Activated CD4-positive, alpha-beta memory T cell treated with anti-CD3 and anti-CD28 coated beads for 36 hours (primary cell): ENCODE results near the gene PRCD. TPM values are rescaled to one million over a fixed set of nuclear protein-coding genes. Genes with fewer than 3 reads are reported as not detected.

ENCODE experiments used
- CTCF ChIA-PET: fragments of 350-600 bp; sonication (Branson Sonifier 250); formaldehyde crosslinking; loops from one replicate; lab custom pipeline; 2021; ENCODE audit warnings: antibody characterized with exemption, inconsistent platforms; lab: Charles Lee
- POLR2A ChIA-PET: fragments of 350-600 bp; sonication (Branson Sonifier 250); formaldehyde crosslinking; loops from one replicate; lab custom pipeline; 2021; ENCODE audit warnings: antibody characterized with exemption; lab: Charles Lee
- DNase-seq: peaks from one replicate; pipeline ENCODE4 v3.0.0-alpha.2; 2020
- H3K27ac Mint-ChIP-seq: one replicate; pipeline ENCODE4 v1.8.0; 2021; ENCODE audit warnings: mixed read lengths
- H3K27me3 Mint-ChIP-seq: one replicate; pipeline ENCODE4 v1.8.0; 2021; ENCODE audit warnings: mixed read lengths
- H3K36me3 Mint-ChIP-seq: one replicate; pipeline ENCODE4 v1.8.0; 2021; ENCODE audit warnings: mixed read lengths
- H3K4me1 Mint-ChIP-seq: one replicate; pipeline ENCODE4 v1.8.0; 2021; ENCODE audit warnings: low read depth, mixed read lengths
- H3K4me3 Mint-ChIP-seq: one replicate; pipeline ENCODE4 v1.8.0; 2021; ENCODE audit warnings: mild to moderate bottlenecking, mixed read lengths
- H3K9me3 Mint-ChIP-seq: one replicate; pipeline ENCODE4 v1.8.0; 2021; ENCODE audit warnings: mixed read lengths
- intact Hi-C: fragments of 100-400 bp; cut with micrococcal nuclease; formaldehyde crosslinking; loops from one replicate; pipeline ENCODE4 v1.15.1; 2023
- total RNA-seq, 2 experiments: library from RNA; stranded (reverse); gene quantifications; one replicate each; pipeline ENCODE4 v1.2.3, GENCODE V29; 2021

Gene PRCD
- total RNA-seq, 2 experiments from 2014 or later: not detected

DNA sequence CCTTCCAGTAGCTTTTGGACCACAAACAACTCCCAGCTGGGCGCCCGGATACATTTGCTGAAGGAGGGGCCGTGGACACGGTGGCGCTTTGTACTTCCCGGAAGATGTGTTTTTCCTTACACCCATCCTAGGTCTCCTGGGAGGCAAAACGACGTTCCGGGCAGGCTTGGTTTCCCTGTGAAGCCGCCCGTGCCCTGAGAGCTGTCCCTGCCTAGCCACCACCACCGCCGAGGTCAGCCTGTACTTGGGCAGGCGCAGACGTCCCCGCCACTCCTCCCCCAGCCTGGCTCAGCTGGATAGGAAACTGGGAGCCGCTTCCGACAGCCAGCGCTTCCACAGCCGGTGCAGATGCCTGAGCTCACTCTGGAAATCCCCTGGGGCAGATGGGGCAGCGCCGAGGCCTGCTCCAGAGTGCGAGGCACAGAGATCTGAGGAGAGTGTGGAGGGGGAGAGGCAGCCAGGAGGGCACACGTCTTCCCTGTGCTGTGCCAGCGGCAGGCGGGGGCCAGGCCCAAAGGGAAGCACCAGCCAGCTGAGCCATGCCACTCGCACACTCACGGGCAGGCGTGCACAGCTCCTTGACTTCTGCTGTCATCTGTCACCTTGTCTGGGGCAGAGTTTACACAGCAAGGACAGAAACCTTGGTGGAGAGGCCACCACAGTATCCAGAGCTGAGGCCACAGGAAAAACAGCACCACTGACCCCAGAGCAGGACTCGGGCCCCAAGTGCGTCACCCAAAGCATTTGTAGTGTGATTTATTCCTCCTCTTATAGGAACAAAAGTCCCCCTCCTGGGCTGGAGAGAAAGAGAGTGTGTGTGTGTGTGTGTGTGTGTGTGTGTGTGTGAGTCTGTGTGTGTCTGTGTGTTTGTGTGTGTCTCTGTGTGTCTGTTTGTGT is 41.6 kb upstream of the PRCD start:
- intact Hi-C loops: no loop called here
- DNase-seq: no peak
- H3K27me3 Mint-ChIP-seq: no peaks in the 10 kb centered on the region
- CTCF ChIA-PET: interaction anchor here (0.9 to 2.6 kb wide), 2 partner anchors 31 to 90 kb away, joined by 3 to 11 read pairs; partner anchors contain the start of gene AANAT
- H3K4me3 Mint-ChIP-seq: no peak overlapping the region
- H3K4me1 Mint-ChIP-seq: peaks cover 56% of the 10 kb centered on the region
- H3K36me3 Mint-ChIP-seq: no peaks in the 10 kb centered on the region
- H3K9me3 Mint-ChIP-seq: no peaks in the 10 kb centered on the region
- no peak overlapping the region for H3K27ac Mint-ChIP-seq
- POLR2A ChIA-PET: no interaction called here

DNA sequence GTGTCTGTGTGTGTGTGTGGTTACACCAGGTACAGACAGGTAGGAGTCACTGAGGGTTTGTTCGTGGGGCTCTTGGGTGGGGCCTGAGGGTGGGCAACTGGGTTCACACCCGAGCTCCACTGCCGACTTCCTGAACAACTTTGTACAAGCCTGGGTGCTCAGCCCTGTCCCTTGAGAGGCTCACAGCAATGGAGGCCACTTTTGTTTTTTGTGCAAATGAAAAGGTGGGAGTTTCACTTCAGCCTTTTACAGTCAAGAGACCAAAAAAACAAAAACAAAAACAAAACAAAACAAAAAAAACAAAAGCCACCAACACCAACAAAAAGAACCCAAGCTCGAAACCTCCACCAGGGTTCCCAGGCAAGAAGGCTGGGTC is 41.0 kb upstream of the PRCD start:
- no peaks in the 10 kb centered on the region for H3K36me3 Mint-ChIP-seq
- POLR2A ChIA-PET: no interaction called here

DNA sequence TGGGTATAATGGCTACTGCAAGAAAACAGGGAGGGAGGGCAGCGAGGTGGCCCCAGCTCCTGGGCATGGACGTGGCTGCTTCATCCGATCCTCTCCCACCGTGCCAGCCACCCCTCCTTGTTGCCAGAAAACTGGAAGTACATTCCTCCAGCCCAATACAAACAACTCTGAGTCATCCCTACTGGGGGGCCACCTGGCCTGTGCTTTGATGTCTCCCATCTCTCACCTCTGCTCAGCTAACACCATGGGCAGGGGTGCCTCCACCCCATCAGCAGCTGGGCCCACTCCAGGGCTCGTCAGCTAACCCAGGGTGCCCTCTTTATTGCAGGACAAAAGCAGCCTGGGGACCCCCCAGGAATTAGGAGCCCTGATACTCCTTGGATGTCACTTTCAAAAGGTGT is 40.6 kb upstream of the PRCD start:
- H3K4me1 Mint-ChIP-seq: peaks cover 47% of the 10 kb centered on the region

More for the DNA sequence above, 41.0 kb upstream of the PRCD start:
- Mint-ChIP-seq H3K9me3 (no peaks in the 10 kb centered on the region), H3K4me3 (no peak overlapping the region), H3K27ac (no peak overlapping the region), H3K27me3 (no peaks in the 10 kb centered on the region), H3K4me1 (peaks cover 49% of the 10 kb centered on the region)
- no peak for DNase-seq
- CTCF ChIA-PET: interaction anchor here (0.7 to 2.6 kb wide), 2 partner anchors 32 to 125 kb away, joined by 3 to 11 read pairs; partner anchors contain the start of gene AANAT
- intact Hi-C loops: no loop called here

DNA sequence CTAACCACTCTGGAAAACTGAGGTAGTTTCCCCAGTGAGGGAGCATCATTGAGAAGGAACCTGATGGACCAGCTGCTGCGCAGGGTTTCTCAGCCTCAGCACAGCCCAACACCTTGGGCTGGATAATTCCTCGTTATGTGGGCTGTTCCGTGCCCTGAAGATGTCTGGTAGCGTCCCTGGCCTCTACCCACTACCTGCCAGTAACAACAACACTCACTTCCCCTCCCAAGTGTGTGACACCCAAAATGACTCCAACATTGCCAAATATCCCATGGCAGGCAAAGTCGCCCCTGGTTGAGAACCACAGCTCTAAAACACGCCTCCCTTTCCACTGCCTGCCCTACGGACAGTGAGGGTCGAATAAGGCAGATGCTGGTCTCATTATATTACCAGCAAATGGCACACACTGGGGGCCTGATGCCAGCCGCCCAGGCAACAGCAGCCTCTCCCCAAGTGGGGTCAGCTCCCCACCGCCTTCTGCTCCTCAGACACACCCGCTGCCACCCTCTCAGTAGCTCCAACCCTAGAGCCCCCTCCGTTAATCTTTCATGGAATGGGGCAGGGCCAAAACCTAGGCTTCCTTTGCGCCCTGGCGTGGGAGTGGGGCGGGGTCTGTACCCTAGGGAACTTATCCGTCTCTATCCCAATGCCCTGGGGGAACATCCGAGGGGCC is 39.6 kb upstream of the PRCD start:
- CTCF ChIA-PET: interaction anchor here (0.6 to 2.6 kb wide), 6 partner anchors 23 to 146 kb away, joined by 3 to 11 read pairs (median 6); partner anchors contain the start of genes AANAT and PRPSAP1

More for the DNA sequence above, 40.6 kb upstream of the PRCD start:
- H3K27ac Mint-ChIP-seq: no peak overlapping the region
- CTCF ChIA-PET: interaction anchor here (0.7 to 2.6 kb wide), 4 partner anchors 32 to 125 kb away, joined by 3 to 11 read pairs (median 6); partner anchors contain the start of gene AANAT
- no peak overlapping the region for H3K4me3 Mint-ChIP-seq
- no peaks in the 10 kb centered on the region for H3K36me3 Mint-ChIP-seq
- H3K9me3 Mint-ChIP-seq: no peaks in the 10 kb centered on the region
- DNase-seq: no peak
- POLR2A ChIA-PET: no interaction called here
- H3K27me3 Mint-ChIP-seq: no peaks in the 10 kb centered on the region
- intact Hi-C loops: no loop called here

DNA sequence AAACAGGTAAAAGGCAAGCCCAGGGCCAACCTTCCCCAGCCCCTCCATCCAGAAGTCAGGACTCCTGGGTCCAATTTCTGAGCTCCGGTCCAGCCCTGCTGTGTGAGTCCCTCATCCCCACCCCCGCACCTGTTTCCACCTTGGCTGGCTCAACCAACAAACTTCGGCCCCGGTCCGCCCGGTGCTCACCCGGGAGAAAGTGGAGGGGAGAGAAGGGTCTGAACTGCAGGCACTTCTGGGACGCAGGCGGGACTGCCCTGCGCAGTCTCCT is 39.2 kb upstream of the PRCD start:
- no peaks in the 10 kb centered on the region for H3K9me3 Mint-ChIP-seq
- intact Hi-C loops: loop anchor here (1.0 to 5.0 kb wide), 3 partner anchors 15 to 48 kb away; partner anchors contain the start of gene UBE2O
- ChIA-PET CTCF (interaction anchor here (0.6 to 1.4 kb wide), 4 partner anchors 23 to 147 kb away, joined by 4 to 8 read pairs (median 6); partner anchors contain the start of gene PRPSAP1), POLR2A (interaction anchor here (0.7 to 1.1 kb wide), 2 partner anchors 8 to 9 kb away, joined by 3 to 5 read pairs; no protein-coding TSS in a partner anchor)
- no peaks in the 10 kb centered on the region for H3K27me3 Mint-ChIP-seq
- H3K27ac Mint-ChIP-seq: peak overlapping the region; percentile 18
- peak overlapping the region; percentile 86 for H3K4me3 Mint-ChIP-seq
- peaks cover 42% of the 10 kb centered on the region for H3K4me1 Mint-ChIP-seq
- DNase-seq: no peak
- no peaks in the 10 kb centered on the region for H3K36me3 Mint-ChIP-seq

More for the DNA sequence above, 39.6 kb upstream of the PRCD start:
- H3K27me3 Mint-ChIP-seq: no peaks in the 10 kb centered on the region
- H3K27ac Mint-ChIP-seq: peak overlapping the region; percentile 18
- peak overlapping the region; percentile 86 for H3K4me3 Mint-ChIP-seq
- DNase-seq: peak; percentile 28
- peaks cover 42% of the 10 kb centered on the region for H3K4me1 Mint-ChIP-seq
- POLR2A ChIA-PET: interaction anchor here (0.6 to 1.1 kb wide), 3 partner anchors 8 to 57 kb away, joined by 3 to 5 read pairs (median 3); no protein-coding TSS in a partner anchor
- intact Hi-C loops: loop anchor here (5.0 kb wide), 1 partner anchor 48 kb away; the partner anchor contains the start of gene UBE2O
- H3K9me3 Mint-ChIP-seq: no peaks in the 10 kb centered on the region
- H3K36me3 Mint-ChIP-seq: no peaks in the 10 kb centered on the region

DNA sequence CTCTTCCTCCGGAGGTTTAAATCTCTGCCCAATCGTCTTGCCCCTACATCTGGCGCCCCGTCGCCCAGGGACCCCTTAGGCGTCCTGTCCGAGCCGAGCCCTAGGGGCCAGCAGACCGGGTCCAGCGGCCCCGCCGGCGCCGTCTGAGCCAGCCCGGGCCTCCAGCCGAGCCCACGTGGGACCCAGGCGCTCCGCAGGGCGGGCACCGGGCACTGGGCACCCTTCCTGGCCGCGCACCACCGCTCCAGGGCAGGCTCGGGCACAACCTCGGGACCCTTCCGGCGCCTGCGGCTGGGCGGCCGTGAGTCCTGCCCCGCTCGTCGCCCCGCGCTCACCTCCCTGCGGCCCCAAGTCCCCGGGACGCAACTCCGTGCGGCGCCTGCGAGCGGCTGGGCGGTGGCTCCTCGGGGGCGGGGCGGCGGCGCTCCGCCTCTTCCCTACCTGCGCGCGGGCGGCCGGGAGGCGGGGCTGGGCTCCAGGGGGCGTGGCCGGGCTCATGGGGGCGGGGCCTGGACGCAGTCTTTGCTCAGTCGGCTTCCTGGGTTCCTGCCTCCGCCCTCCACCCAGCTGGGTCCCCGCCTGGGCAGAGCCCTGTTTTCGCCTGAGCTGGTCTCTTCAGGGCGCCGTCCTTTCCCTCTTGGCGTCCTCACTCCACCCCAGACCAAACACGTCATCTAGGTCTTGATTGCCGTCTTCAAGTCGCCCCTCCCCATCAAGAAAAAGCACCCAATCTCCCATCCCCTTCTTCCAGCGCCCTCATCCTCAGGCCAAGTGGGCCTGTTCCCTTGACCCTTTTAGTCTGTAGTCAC is 38.6 kb upstream of the PRCD start, which contains the start of gene RHBDF2:
Gene RHBDF2 (minus strand): TSS at position 406 of the 809 bp plus-strand sequence. CDS start 19,899 bp downstream, outside the sequence.
- Mint-ChIP-seq H3K9me3 (no peaks in the 10 kb centered on the region), H3K27ac (peak within 1 kb of the TSS; percentile 85), H3K36me3 (no peaks in the 10 kb centered on the region), H3K4me1 (peaks cover 45% of the 10 kb centered on the region), H3K27me3 (no peaks in the 10 kb centered on the region), H3K4me3 (peak within 1 kb of the TSS; percentile 86)
- intact Hi-C loops: loop anchor here (1.0 to 5.0 kb wide), 3 partner anchors 14 to 49 kb away; partner anchors contain the start of gene UBE2O
- ChIA-PET CTCF (interaction anchor here (1.0 to 7.6 kb wide), 7 partner anchors 9 to 147 kb away, joined by 4 to 95 read pairs (median 5); partner anchors contain the start of genes AANAT, PRPSAP1 and UBE2O), POLR2A (interaction anchor here (0.7 to 1.1 kb wide), 3 partner anchors 8 to 45 kb away, joined by 3 to 7 read pairs (median 3); no protein-coding TSS in a partner anchor)
- peak; percentile 98 for DNase-seq

DNA sequence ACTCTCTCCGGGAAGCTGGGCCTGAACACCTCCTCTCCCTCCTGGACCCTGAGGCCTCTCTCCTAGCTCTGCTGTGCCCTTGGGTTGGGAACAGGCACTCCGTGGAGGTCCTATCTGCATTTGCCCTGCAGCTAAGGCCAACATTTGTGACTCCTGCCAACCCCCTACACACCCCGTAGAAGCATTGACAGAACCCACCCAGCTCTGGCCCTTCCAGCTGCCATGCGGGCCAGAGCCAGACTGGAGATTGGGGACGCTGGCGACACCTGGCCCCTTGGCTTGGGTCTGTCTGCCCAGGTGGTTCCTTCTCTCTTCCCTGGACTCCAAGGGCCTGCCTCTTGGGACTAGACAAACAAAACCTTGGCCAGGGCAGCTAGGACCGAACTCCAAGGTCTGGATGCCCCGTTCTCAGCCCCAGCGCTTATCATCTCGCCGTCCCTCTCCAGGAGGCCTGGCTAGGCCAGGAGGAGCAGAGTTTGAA is 38.0 kb upstream of the PRCD start:
- Mint-ChIP-seq H3K36me3 (no peaks in the 10 kb centered on the region), H3K4me1 (peaks cover 46% of the 10 kb centered on the region), H3K27ac (peak overlapping the region; percentile 85), H3K4me3 (peak overlapping the region; percentile 74), H3K27me3 (no peaks in the 10 kb centered on the region), H3K9me3 (no peaks in the 10 kb centered on the region)
- intact Hi-C loops: loop anchor here (1.0 to 5.0 kb wide), 3 partner anchors 13 to 50 kb away; partner anchors contain the start of gene UBE2O
- POLR2A ChIA-PET: interaction anchor here (1.0 to 1.1 kb wide), 2 partner anchors 13 to 45 kb away, joined by 3 to 7 read pairs; no protein-coding TSS in a partner anchor
- no peak for DNase-seq
- CTCF ChIA-PET: interaction anchor here (0.9 to 7.6 kb wide), 9 partner anchors 9 to 104 kb away, joined by 3 to 95 read pairs (median 5); partner anchors contain the start of genes AANAT and UBE2O

DNA sequence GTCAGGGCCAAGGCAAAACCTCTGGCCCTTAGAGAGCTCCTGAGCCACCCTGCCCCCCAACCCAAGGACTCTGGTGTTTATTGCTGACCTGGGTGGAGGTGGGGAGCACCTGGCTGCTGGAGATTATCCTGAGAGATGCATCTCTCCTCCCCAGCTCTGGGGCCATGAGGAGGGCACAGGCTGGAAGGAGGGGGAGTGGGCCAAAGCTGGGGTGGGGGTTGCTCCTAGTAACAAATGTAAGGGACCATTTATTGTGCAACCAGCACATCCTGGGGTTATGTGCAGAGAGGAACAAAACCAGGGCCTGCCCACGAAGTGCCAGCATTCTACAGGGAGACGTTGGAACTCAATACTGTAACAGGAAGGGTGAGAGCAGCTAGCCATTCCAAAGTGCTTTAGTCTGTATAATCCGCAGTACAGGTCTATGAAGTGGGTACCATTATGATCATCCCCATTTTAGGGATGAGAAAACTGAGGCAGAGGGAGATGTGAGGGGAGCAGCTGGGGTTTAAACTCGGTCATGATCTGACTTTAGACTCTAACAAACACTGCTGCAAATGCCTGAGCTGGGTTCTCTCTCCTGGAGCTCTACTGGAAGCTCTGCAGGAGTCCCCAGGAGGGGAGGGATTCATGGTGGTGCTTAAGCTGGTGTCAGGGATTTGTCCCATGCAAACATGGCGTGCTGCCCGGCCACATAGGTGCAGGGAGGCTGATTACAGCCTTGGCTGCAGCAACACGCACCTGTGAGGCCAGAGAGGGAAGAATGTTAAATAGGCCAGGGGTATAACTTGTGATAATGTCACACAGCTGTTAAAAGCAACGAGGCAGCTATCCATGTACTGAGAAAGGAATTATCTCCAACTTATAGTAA is 37.3 kb upstream of the PRCD start:
- peaks cover 42% of the 10 kb centered on the region for H3K4me1 Mint-ChIP-seq

DNA sequence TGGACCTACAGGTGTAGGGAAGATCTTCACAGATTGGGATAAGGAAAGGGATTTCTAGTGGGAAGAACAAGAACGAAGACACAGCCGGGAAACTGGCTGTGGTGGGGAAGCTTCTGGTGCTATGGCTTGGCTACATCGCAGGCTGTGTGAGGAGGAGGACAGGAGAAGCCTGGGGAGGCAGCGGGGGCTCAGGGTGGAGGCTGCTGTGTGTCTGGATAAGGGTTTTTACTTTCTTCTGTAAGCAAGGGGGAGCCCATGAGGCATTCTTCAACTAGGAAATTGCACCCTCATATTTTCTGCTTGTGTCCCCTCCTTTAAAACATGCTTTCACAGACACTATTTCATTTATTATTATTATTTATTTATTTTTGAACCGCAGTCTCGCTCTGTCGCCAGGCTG is 35.7 kb upstream of the PRCD start:
- Mint-ChIP-seq H3K36me3 (no peaks in the 10 kb centered on the region), H3K27ac (no peak overlapping the region), H3K27me3 (no peaks in the 10 kb centered on the region), H3K4me3 (no peak overlapping the region), H3K4me1 (peaks cover 32% of the 10 kb centered on the region), H3K9me3 (no peaks in the 10 kb centered on the region)
- intact Hi-C loops: loop anchor here (5.0 kb wide), 1 partner anchor 52 kb away; the partner anchor contains the start of gene UBE2O
- ChIA-PET POLR2A (no interaction called here), CTCF (interaction anchor here (4.0 to 7.6 kb wide), 3 partner anchors 11 to 94 kb away, joined by 17 to 95 read pairs (median 72); partner anchors contain the start of gene AANAT)
- no peak for DNase-seq

More for the DNA sequence above, 37.3 kb upstream of the PRCD start:
- Mint-ChIP-seq H3K27ac (no peak overlapping the region), H3K36me3 (no peaks in the 10 kb centered on the region), H3K27me3 (no peaks in the 10 kb centered on the region), H3K4me3 (no peak overlapping the region), H3K9me3 (no peaks in the 10 kb centered on the region)
- no peak for DNase-seq
- CTCF ChIA-PET: interaction anchor here (0.7 to 7.6 kb wide), 12 partner anchors 8 to 149 kb away, joined by 3 to 95 read pairs (median 4); partner anchors contain the start of genes AANAT, PRPSAP1 and UBE2O
- intact Hi-C loops: loop anchor here (5.0 kb wide), 1 partner anchor 50 kb away; the partner anchor contains the start of gene UBE2O
- POLR2A ChIA-PET: interaction anchor here (0.9 kb wide), 1 partner anchor 9 kb away, joined by 3 read pairs; no protein-coding TSS in a partner anchor
